Mucosa of gallbladder (tissue), 1 donor: ENCODE data around the gene CD40. TPM values are rescaled to one million over a fixed set of nuclear protein-coding genes. Genes with fewer than 3 reads are reported as not detected.

Experiments
- DNase-seq: peaks from one replicate; pipeline ENCODE4 v3.0.0-alpha.2; 2020; ENCODE audit warnings: low spot score
- total RNA-seq: library from RNA; stranded (reverse); gene quantifications from one replicate; pipeline ENCODE4 v1.2.1, GENCODE V29; 2021
- donor health status: DM: no; HTN: no; CAD: no.

CD40 gene
- total RNA-seq, 1 donor from 2014 or later, result 15.8 TPM

DNA sequence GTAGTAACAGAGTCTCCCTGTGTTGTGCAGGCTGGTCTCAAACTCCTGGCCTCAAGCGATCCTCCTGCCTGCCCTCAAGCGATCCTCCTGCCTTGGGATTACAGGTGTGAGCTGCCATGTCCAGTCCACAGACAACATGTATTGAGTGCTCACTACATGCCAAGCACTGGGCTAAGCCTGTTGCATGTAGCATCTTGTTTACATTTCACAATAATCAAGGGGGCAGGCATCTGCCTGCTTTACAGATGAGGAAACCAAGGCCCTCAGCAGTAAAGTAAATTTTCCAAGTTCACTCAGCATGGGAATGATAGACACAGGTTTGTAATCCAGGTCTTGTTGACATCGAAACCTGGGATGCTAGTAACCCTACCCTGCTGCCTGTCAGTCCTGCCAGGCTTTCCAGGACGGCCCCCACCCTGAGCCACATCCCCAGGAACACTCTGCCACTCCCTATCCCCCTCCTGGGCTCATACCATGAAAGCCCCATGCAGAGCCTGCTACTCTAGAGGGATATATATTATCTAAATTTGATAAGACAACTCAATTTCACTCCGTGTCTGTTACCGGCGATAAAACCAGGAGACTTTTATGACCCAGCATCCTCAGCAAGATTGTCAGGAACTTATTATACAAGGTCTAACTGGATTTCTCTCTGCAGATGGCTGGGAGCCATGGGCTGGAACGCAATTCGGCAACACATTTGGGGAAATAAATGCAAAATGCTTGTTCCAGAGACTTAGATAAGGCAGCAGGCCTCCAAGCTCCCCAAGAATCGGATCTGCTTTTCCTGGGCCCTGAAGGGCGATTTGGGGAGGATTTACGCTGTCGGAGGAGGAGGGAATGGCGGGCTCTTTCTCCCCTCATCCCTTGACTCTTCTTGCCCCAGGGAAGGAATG lies 30.4 kb downstream of the CD40 start:
- no peak for DNase-seq

DNA sequence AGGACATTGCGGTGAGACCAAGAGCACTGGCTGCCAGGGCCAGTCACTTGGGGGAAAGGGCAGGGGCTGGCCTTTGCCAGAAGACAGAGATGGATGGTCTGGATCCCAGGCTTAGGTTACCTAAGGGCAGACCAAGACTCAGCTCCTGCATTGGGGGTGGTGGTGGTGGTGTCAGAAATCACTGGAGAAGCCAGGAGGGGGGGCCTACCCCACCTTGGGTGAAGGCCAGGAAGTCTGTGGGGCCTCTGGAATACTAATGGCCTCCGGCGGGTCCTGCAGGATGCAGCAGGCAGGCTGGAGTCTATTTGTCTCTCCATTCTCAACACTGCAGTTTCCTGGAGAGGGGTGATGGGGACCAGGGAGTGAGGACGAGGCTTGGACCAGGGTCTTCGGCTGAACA lies 32.8 kb downstream of the CD40 start:
- no peak for DNase-seq

DNA sequence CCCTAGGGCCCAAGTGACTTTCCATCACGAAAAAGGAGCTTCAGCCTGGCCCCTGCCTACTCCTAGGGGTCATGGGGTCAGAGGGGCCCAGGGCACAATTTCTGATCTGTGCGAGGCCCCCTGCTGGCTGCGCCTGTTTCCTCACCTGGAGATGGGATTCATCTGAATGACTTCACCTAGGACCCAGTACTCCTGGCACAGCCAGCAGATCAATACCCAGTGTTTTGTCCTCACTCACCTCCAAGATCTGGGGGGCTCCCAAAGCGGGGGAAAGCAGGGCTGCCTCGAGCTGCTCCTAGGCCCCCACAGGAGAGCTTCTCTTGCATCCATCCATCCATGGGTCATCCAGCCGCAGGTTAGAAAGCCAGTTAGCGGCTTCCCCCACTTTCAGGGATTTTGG lies 33.8 kb downstream of the CD40 start:
- DNase-seq, result no peak

DNA sequence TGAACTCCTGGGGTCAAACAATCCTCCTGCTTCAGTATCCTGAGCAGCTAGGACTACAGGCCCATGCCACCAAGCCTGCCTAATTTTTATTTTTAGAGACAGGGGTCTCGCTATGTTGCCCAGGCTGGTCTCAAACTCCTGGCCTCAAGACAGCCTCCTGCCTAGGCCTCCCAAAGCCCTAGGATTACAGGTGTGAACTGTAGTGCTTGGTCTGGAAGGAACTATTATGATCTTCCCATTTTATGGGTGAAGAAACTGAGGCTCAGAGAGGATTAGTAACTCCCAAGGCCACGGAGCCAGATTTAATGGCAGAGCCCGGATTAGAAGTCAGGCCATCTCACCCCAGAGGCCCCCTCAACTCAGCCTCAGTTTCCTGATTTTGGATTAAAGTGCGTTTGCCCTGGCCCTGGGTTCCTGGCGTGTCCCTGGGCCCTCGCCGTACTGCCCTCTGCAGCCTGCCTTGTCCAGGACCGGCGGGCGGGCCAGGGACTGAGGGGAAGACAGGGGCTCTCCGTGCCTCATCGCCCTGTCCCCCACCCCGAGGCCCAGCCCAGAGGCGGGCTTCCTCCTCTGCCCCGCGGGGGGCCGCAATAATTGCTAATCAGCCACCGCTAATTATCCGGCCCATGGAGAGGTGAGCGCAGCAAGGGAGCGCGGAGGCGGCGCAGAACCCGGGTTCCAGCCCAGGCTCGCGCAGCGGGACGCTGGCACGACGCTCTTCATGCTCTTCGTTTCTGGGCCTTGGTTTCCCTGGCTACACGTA lies 34.9 kb downstream of the CD40 start:
- no peak for DNase-seq

DNA sequence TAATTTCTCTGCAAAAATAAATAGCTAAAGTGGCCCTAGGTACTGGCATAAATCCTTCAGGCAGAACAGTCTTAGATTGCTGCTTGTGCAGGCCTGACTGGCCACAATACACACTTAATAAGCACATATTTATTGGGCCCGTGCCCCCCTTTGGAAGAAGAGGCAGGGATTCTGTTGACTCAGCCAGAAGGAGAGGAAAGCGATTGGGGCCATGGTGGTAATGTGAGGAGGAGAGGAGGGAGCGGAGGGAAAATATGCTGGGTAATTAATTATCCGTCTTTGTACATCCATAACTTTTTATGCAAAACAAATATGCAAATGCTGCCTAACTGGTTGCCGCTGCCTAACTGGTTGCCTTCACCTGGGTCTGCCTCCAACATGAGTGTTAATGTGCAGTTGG lies 36.2 kb downstream of the CD40 start:
- DNase-seq, result no peak

DNA sequence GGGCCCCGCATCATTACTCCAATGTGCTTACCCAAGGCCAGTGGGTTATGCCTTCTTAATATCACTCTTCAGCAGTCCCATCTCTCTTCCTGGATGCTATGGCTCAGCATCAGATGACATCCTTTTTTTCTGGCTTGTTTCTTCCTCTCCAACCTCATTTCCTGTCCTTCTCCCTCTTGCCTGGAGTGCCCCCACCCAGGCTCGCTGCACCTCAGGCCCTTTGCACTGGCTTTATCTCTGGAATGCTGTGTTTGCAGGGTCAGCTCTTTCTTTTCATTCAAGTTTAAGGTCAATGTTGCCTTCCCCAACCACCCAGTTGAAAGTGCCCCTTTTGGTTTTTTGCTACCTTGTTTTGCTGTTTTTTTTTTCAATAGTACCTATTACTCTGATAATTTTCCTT lies 36.7 kb downstream of the CD40 start:
- DNase-seq, result no peak

DNA sequence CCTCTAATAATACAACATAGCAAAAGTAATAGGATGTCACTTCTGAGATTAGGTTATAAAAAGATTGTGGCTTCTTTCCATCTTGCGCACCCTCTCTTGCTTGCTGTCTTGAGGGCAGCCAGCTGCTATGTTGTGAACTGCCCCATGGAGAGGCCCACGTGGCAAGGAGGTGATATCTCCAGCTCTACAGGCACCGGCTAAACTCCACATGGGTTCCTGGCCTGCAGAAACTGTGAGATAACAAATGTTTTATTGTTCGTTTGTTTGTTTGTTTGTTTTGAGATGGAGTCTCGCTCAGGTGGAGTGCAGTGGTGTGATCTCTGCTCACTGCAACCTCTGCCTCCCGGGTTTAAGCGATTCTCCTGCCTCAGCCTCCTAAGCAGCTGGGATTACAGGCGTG lies 38.0 kb downstream of the CD40 start:
- DNase-seq, result no peak

DNA sequence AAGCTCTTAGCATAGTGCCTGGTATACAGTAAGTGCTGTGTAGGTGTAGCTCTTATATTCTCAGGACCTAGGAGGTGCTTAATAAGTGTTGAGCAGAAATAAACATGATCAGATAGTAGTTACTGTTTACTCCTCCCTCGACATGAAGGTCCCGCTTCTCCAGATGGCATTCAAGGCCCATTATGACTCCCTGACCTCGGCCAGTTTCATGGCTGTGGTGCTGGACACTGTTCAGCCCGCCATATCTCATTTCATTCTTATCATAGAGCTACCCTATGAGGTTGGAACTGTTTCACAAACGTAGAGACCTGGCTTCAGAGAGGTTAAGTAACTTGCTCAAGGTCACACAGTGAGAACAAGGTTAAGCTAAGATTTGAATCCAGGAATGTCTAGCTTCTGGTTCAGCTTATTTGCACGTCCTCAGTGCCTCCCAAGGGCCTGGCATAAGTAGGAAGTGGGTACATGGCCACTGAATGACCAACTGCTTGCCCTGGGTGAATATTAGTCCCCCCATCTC lies 39.0 kb downstream of the CD40 start:
- DNase-seq, result no peak

DNA sequence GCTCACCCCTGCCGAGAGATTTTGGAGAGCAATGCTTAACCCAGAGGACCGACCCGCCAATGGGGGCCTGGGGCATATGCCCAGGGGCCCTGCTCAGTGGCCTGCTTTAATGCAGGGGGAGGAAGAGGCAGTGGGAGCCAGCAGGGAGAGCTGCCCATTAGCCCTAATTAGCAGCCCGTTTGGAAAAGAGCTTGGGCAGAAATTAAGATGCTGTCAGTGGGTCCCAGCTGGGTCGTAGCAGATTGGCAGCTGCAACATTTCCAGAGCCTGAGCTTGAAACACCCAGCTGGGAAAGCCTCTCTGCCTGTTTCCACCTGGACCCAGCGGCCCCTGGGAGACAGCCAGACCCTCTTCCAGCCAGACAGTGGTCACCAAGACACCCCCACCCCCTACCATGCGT lies 39.5 kb downstream of the CD40 start:
- DNase-seq, result no peak

DNA sequence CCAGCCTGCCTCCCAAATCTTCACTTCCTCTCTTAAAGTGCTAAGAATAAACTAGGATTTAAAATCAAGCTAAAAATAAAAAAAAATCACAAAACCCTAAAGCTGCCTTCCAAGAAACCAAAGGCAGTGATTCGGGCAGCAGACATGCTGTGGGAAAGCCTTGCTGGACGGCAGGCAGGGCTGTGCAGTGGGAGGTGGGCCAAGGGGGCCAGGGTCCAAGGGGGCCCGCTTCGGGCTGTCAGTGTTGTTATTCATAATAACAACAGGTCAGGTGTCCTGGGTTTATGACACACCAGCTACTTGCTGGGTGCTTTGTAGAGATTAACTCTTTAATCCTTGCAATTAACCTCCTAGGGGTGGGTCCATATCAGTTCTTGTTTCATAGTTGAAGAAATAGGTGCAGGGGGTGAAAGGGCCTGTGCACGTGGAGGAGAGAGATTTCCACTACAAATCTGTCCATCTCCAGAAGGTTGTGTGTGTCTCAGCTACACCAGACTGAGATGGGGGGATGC lies 40.4 kb downstream of the CD40 start:
- DNase-seq, result no peak

DNA sequence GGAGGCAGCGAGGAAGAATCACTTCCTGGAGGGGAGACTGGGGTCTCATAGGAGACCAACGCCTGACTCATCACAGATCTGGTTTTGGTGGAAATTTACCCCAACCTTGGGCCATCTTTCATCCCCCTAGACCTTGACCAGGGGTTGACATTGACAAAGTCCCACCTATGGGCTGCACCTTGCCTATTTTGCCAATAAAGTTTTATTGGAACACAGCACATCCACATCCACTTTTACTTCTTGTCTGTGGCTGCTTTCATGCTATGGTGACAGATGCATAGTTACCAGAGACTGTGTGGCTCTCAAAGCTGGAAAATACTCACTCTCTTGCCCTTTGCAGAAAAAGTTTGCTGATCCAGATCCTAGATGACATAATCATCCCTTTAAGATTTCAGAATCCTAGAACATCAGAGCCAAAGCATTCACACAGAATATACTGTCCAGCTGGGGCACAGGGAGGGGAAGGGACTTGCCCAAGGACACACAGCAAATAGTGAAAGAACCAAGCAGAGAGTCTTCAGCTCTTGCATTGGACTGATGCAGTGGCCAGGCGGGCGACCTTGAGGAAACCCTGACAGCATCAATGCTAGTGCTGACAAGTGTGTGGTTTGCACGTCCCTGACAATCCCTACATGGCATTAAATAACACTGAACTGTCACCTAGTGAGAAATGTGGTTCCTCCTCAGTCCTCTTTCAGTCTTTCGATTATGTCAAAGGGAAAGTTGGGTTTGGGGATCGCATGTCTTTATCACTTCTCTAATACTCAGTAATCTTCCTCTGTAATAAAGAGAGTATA lies 41.2 kb downstream of the CD40 start:
- no peak for DNase-seq

DNA sequence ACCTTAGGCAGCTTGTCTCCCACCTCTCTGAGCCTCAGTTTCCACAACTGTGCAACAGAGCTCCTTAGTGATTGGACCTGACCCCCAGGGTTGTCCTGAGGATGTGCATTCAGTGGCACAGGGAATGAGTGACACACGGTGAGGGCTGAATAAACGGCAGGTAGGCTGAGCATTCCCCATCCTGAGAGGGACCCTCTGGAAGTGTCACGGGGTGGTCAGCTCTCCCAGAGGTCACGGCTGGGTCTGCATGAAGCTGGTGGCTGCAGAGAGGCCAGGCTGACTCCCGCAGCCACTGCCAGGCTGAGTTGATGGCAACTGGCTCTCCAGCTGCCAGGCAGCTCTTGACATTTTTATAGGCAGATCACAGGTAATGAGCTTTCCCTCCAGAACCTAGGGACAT lies 42.5 kb downstream of the CD40 start:
- no peak for DNase-seq

DNA sequence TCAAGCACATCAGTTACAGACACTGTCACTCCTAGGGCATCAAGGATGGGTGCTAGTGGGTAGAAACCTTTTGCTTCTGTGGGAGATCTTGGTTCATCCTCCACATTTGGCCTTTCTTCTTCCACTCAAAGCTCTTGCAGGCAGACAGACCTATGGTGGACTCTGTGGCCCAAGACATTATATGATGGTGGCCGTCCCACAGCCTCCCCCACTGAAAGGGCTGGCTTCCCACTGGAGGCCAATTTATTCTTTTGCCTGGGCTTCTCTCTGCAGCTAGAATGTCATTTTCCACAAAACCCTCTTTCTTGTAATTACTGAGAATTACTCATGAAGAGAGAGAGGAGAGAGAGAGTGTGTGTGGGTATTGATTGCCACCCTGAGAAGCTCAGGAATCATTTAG lies 43.8 kb downstream of the CD40 start:
- no peak for DNase-seq

DNA sequence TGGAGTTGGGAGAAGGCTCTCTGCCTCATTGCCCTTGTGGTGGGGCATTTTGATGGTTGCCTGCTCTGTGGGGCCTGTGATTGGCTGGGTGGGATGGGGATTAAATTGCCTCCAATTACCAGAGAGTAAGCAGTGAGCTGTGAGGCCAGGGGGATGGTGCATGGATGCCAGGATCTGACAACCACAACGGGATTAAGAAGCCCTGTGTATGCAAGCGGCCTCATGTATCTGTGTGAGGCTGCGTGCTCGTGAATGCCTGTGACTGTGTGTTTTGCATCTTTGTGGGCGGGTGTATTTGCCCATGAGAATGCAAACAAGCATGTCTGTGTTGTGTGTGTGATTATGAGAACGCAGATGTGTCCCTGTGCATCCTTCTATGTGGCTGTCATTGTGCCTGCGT lies 46.1 kb downstream of the CD40 start:
- DNase-seq, result no peak

DNA sequence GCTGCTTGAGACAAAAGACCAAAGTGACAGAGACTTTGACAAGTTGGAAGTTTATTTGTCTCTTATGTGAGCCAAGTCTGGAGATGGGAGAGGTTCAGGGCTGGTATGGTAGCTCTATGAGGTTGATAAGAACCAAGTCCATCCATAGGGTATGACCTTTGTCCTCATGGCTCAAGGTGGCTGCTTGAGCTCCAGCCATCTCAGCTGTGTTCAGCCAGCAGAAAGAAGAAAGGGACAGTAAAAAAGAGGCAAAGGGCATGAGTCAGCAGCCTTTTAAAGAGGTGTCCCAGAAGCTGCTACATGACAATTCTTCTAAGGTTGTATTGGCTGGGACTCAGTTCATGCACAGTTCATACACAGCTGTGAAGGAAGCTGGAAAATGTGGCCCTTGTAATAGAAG lies 49.0 kb downstream of the CD40 start:
- no peak for DNase-seq

DNA sequence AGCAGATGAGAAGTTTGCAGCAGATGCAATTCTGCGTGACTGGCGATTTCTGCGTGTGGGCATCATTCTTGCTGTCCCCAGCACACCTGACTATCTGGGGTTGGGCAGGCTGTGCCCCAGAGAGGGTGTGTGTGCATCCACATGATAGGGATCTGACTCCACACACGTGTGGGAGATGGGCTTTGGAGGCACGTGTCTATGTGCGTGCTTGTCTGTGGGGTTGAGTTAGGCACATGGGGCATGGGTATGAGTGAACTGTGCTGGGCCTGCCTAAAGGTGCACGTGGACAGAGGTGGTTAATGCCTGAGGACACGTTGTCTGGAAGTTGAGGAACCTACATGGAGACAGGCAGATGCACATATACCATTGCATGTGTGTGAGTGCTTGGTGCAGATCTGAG lies 50.3 kb downstream of the CD40 start:
- no peak for DNase-seq

DNA sequence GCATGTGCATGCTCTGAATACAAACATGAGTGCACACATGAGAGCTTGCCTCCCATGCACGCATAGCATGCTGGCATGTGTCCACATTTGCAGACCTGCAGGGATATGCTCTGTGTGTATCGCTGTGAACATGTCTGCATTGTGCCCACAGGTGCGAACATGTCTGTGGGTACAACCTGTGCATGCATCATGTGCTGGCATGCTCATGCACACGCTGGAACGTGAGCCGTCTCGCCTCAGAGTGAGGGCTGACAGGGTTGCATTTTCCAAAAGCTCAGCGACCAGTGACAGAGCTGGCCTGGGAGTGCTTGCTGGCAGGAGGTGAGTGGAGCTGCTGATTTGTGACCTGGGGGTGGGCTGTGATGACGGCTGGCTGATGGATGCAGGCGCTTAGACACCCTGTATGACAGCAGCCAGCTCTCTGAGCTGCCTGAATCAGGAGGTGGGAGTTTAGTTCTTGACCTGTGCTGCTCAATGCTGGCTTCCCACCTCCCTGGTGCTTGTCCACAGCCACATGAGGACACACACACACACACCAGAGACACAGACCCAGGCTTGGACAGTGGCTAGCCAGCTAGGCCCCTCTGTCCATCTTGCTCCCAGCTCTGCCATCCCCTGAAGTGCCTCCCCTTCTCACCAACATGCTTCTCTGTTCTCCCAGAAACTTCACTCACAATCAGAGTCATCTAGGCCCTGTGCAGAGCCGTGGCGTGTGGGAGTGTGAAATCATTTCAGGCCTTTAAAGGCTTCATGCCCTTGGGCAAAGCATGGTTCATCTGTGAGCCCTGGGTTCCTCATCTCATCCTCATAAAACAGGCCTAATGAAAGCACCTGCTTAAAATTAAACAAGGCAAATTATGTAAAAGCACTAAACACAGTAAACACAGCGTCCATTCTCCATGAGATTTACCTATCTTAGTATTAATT lies 51.4 kb downstream of the CD40 start:
- DNase-seq, result no peak

DNA sequence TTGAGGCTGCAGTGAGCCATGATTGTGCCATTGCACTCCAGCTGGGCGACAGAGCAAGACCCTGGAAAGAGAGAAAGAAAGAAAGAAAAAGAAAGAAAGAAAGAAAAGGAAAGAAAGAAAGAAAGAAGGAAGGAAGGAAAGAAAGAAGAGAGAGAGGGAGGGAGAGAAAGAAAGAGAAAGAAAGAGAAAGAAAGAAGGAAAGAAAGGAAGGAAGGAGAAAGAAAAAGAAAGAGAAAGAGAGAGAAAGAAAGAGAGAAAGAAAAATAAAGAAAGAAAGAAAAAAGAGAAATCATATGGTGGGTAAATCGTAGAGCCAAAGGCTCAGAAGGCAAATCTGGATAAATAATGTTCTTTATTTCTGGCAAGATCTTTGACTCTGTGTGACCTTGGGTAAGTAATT lies 53.4 kb downstream of the CD40 start:
- DNase-seq, result no peak

DNA sequence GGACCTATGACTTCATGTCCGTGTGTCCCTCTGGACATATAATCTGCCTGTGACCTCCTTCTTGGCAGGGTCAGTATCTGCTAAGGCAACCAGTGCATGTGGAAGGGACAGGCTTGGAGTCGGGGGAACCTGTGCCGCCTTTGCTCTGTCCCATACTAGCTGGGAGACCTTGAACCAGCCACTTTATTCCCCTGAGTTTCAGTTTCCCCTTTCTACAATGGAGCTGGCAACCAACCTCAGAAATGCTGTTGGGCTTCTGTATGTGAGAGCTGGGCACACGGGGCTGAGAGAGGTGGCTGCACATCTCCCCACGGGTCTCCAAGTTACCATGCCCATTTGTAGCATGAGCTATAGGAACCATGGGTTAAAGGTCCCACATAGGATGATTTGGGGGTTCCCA lies 53.8 kb downstream of the CD40 start:
- DNase-seq, result no peak

DNA sequence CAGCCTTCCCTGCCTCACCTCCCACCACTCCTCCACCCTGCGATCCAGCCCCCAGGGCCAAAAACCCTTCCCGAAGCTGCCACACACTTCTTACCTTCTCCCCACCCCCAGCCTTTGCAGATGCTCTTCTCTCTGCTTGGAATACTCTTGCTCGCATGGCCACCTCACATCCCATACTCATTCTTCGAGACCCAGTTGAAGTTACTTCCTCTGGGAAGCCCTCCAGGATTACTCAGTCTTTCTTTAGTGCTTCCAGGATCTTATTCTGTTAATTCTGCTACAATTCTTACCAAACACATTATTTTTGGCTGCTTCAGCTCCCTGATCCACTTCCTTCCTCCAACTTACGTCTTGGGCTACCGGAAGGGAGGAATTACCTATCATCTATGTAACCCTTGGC lies 54.3 kb downstream of the CD40 start:
- no peak for DNase-seq

DNA sequence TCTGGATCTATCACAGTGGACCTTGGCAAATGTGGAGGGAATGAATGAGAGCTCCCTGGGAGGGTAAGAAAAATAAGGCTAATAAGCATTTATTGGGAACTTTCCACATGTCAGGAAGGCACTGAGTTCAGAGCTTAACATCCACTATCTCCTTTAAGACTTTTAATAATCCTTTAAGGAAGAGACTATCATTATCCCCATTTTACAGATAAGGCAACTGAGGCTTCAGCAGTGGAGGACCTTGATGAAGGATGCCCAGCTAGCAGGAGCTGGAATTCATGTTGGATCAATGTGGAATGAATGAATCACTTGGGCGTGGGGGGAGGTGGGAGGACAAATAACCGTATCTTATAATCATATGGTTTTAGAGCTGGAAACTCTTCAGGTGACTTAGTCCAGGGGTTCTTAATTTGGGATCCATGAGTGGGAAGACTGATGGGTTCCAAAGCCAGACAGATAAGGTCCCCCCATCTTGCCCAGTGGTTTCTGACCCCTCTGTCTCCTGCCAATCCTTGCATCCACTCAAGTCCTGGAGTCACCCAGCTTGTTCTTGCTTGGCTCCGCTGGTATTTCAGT lies 54.9 kb downstream of the CD40 start:
- DNase-seq, result no peak
